ENCODE measurements around the gene KIF4A. TPM values are rescaled to one million over a fixed set of nuclear protein-coding genes. Genes with fewer than 3 reads are reported as not detected.

Gene KIF4A
- total and polyA plus RNA-seq, 2 of the 4 experiments (the other 2 are of a cell fraction): 10.0 to 19.0 TPM

- TF ChIP-seq CTCF (conservative IDR thresholded peaks at IDR 0.05; ENCODE audit: low read depth, low read length) (no peak), ELK1 (IDR thresholded peaks at IDR 0.05; ENCODE audit: borderline replicate concordance, low read depth, low read length) (no peak), RCOR1 (IDR thresholded peaks at IDR 0.05; ENCODE audit: insufficient replicate concordance, low read length) (no peak), MXI1 (IDR thresholded peaks at IDR 0.05; ENCODE audit: borderline replicate concordance, low read depth, low read length) (no peak), BHLHE40 (IDR thresholded peaks at IDR 0.05; ENCODE audit: low read depth, low read length) (no peak)
- no peak overlapping the region for H4K91ac ChIP-seq (ENCODE audit: insufficient read depth, low read depth, low read length)
- no peak for DNase-seq
- no peaks in the 10 kb centered on the region for H4K20me1 ChIP-seq (ENCODE audit: insufficient read depth, low read length)
- CTCF ChIA-PET: no interaction called here
- H3K36me3 ChIP-seq (ENCODE audit: control insufficient read depth, insufficient read depth, low read length): 0 out of 2 replicates have a peak, but pooled peaks cover 2% of the 10 kb centered on the region
- no peaks in the 10 kb centered on the region; the same call in 1 of the 2 replicates for H3K27me3 ChIP-seq (ENCODE audit: control insufficient read depth, insufficient read depth, low read length)
- H3K9me3 ChIP-seq (ENCODE audit: control insufficient read depth, insufficient read depth, low read length): no peaks in the 10 kb centered on the region
- no peaks in the 10 kb centered on the region for H3K9me1 ChIP-seq (ENCODE audit: insufficient read depth, low read length)
- no peak overlapping the region for H3K9ac ChIP-seq (ENCODE audit: low read depth, low read length)
- in situ Hi-C loops (cut with MboI; ENCODE audit: low sequenced_read_pairs) (no loop called here), dilution Hi-C loops (cut with HindIII; ENCODE audit: low sequenced_read_pairs, unreplicated experiment) (no loop called here), intact Hi-C loops (cut with micrococcal nuclease) (no loop called here)
- no peak overlapping the region for H3K18ac ChIP-seq (ENCODE audit: low read depth, low read length)
- no peak overlapping the region for H3K14ac ChIP-seq (replicated peaks; ENCODE audit: low read depth, low read length)
- H4K8ac ChIP-seq (ENCODE audit: low read depth in 2 of 2, low read length in 2 of 2): no peak overlapping the region
- ATAC-seq (ENCODE audit: low read depth): no peak
- H3K56ac ChIP-seq (ENCODE audit: extremely low read depth, insufficient read depth, low read length): no peak overlapping the region
- POLR2A ChIA-PET (ENCODE audit: unreplicated experiment): no interaction called here
- peaks cover 0 to 5% of the 10 kb centered on the region in 2 experiments; a peak in 1 of 4 replicates for H3K79me1 ChIP-seq (ENCODE audit: low read depth in 1 of 2, low read length in 2 of 2)
- no peak overlapping the region for H2BK120ac ChIP-seq (ENCODE audit: low read depth, low read length)
- no peak overlapping the region for H2BK15ac ChIP-seq (ENCODE audit: low read depth, low read length)
- H2AFZ ChIP-seq (replicated peaks; ENCODE audit: low read length, poor library complexity): no peak overlapping the region
- H2AK5ac ChIP-seq (ENCODE audit: low read depth, low read length): no peak overlapping the region
- H3K4me1 ChIP-seq (ENCODE audit: control insufficient read depth, insufficient read depth, low read length): no peaks in the 10 kb centered on the region
- H3K4me3 ChIP-seq (ENCODE audit: insufficient read depth, low read depth, low read length): no peak overlapping the region
- no peak overlapping the region for H3K23ac ChIP-seq (ENCODE audit: low read depth, low read length)
- no peak overlapping the region for H3K4me2 ChIP-seq (ENCODE audit: low read depth, low read length)
- H3K4ac ChIP-seq (ENCODE audit: low read depth, low read length): no peak overlapping the region
- no peak overlapping the region for H2BK5ac ChIP-seq (ENCODE audit: low read depth, low read length, poor library complexity, severe bottlenecking)
- H3K27ac ChIP-seq (ENCODE audit: insufficient read depth, low read length): no peak overlapping the region
- BruUV-seq (replicated peaks): no TSS peak
- no peak overlapping the region for H2BK20ac ChIP-seq (ENCODE audit: low read depth, low read length)
- H4K5ac ChIP-seq (ENCODE audit: low read depth, low read length): no peak overlapping the region
- no peak overlapping the region for H2AK9ac ChIP-seq (replicated peaks; ENCODE audit: low read depth, low read length, poor library complexity)
These were observed 174.1 kb downstream of the KIF4A start for GRCh38 chrX:70464051-70464450.
